Measurements from ENCODE around the gene NR1D1.
"Not testable (repeated sequence)": the region's sequence is repeated elsewhere in the genome, so short reads cannot be mapped to it uniquely, and the experiment has no call there.

Gene NR1D1

GRCh38 chr17:40100419-40100668 is at the start of gene NR1D1:
NR1D1 (minus strand) TSS chr17:40100589; CDS start chr17:40100094, 495 bp downstream.
- no peak for DNase-seq

- no peak for DNase-seq
Observed at GRCh38 chr17:40148527-40148926, 48.1 kb upstream of the NR1D1 start.

GRCh38 chr17:40145476-40145875 is 45.1 kb upstream of the NR1D1 start:
- no peak for DNase-seq

- not testable (repeated sequence) for DNase-seq
Observed at GRCh38 chr17:40143166-40143565, 42.8 kb upstream of the NR1D1 start.

GRCh38 chr17:40139566-40140058 is 39.2 kb upstream of the NR1D1 start:
- DNase-seq = peak; percentile 25

GRCh38 chr17:40135817-40136216 is 35.4 kb upstream of the NR1D1 start:
- no peak for DNase-seq

GRCh38 chr17:40134184-40134583 is 33.8 kb upstream of the NR1D1 start:
- no peak for DNase-seq

- DNase-seq = no peak
Observed at GRCh38 chr17:40130352-40131042, 30.1 kb upstream of the NR1D1 start.

GRCh38 chr17:40129498-40129897 is 29.1 kb upstream of the NR1D1 start:
- no peak for DNase-seq

- DNase-seq = peak; percentile 32
Observed at GRCh38 chr17:40124279-40125141, 24.1 kb upstream of the NR1D1 start.

GRCh38 chr17:40123811-40124114 is 23.4 kb upstream of the NR1D1 start:
- DNase-seq = no peak

GRCh38 chr17:40122999-40123810 is 22.8 kb upstream of the NR1D1 start:
- DNase-seq = no peak

- DNase-seq = no peak
Observed at GRCh38 chr17:40122136-40122998, 22.0 kb upstream of the NR1D1 start.

GRCh38 chr17:40121181-40122135 is 21.1 kb upstream of the NR1D1 start, which contains the start of gene MSL1:
MSL1 (plus strand) TSS chr17:40121971; CDS start chr17:40122613, 642 bp downstream.
- peak; percentile 24 for DNase-seq

- DNase-seq = no peak
Observed at GRCh38 chr17:40115101-40115436, 14.7 kb upstream of the NR1D1 start.

- no peak for DNase-seq
Observed at GRCh38 chr17:40113907-40114245, 13.5 kb upstream of the NR1D1 start.

GRCh38 chr17:40113110-40113906 is 12.9 kb upstream of the NR1D1 start:
- DNase-seq = peak; percentile 94

- DNase-seq = no peak
Observed at GRCh38 chr17:40112718-40113109, 12.3 kb upstream of the NR1D1 start.

GRCh38 chr17:40112191-40112711 is 11.9 kb upstream of the NR1D1 start:
- DNase-seq = no peak
